Colonic mucosa (tissue), 4 donors: Measurements from ENCODE around the gene HOXC12. TPM values are rescaled to one million over a fixed set of nuclear protein-coding genes. Genes with fewer than 3 reads are reported as not detected.

Experiments used
- DNase-seq: peaks from one replicate; pipeline ENCODE4 v3.0.0-alpha.2; 2020
- H3K27ac ChIP-seq: fragments of 200-600 bp; one replicate; pipeline ENCODE4 v1.8.0; 2021
- H3K27me3 ChIP-seq: fragments of 200-600 bp; one replicate; pipeline ENCODE4 v1.8.0; 2021
- H3K36me3 ChIP-seq: fragments of 200-600 bp; one replicate; pipeline ENCODE4 v1.8.0; 2021
- H3K4me1 ChIP-seq: fragments of 200-600 bp; one replicate; pipeline ENCODE4 v1.8.0; 2021; ENCODE audit warnings: mild to moderate bottlenecking
- H3K4me3 ChIP-seq: fragments of 200-600 bp; one replicate; pipeline ENCODE4 v1.8.0; 2021
- H3K9ac ChIP-seq, 2 donors: one replicate each; pipeline ENCODE4 v1.7.0; 2013; ENCODE audit warnings: control low read depth in 2 of 2, low read depth in 2 of 2, low read length in 2 of 2
- H3K9me3 ChIP-seq: fragments of 200-600 bp; one replicate; pipeline ENCODE4 v1.8.0; 2021
- CTCF ChIP-seq: fragments of 200-600 bp; IDR thresholded peaks from one replicate; pipeline ENCODE4 v1.8.0; 2022; ENCODE audit warnings: antibody characterized with exemption, mild to moderate bottlenecking
- intact Hi-C: fragments of 100-400 bp; cut with DNase I; formaldehyde crosslinking; loops from one replicate; pipeline ENCODE4 v1.14.1; 2022
- total RNA-seq, 2 donors: library from RNA; stranded (reverse); fragmentation: NEBNext Ultra II Directional in 1 of 2; extraction: Animal tissue kit (Norgen Biotek cat#: 25700) in 1 of 2; gene quantifications; one replicate each; pipeline ENCODE4 v1.2.1, GENCODE V29; 2021
- donor health status: healthy.
- donor health status: DM: no; HTN: no; CAD: no.
- donor health status: DM: no; HTN: no; CAD: no.

The HOXC12 gene
- total RNA-seq, 2 donors from 2014 or later: not detected

GRCh38 chr12:53958128-53958527 is 3.4 kb downstream of the HOXC12 start:
- peaks cover 97% of the 10 kb centered on the region for H3K27me3 ChIP-seq
- H3K9ac ChIP-seq: no peak overlapping the region
- no peaks in the 10 kb centered on the region for H3K4me1 ChIP-seq
- no peaks in the 10 kb centered on the region for H3K9me3 ChIP-seq
- intact Hi-C loops: no loop called here
- TF ChIP-seq CTCF: no peak
- DNase-seq: no peak
- no peak overlapping the region for H3K4me3 ChIP-seq
- H3K36me3 ChIP-seq: no peaks in the 10 kb centered on the region
- H3K27ac ChIP-seq: no peak overlapping the region

GRCh38 chr12:53959314-53959713 is 4.6 kb downstream of the HOXC12 start:
- TF ChIP-seq CTCF: no peak
- no peaks in the 10 kb centered on the region for H3K9me3 ChIP-seq
- DNase-seq: no peak
- H3K9ac ChIP-seq: no peak overlapping the region
- H3K36me3 ChIP-seq: no peaks in the 10 kb centered on the region
- H3K4me1 ChIP-seq: no peaks in the 10 kb centered on the region
- H3K27me3 ChIP-seq: peaks cover 97% of the 10 kb centered on the region
- H3K27ac ChIP-seq: no peak overlapping the region
- no peak overlapping the region for H3K4me3 ChIP-seq
- intact Hi-C loops: no loop called here

- no peak for TF ChIP-seq CTCF
- H3K4me3 ChIP-seq: no peak overlapping the region
- peaks cover 97% of the 10 kb centered on the region for H3K27me3 ChIP-seq
- no peaks in the 10 kb centered on the region for H3K36me3 ChIP-seq
- H3K9ac ChIP-seq: no peak overlapping the region
- H3K27ac ChIP-seq: no peak overlapping the region
- H3K4me1 ChIP-seq: no peaks in the 10 kb centered on the region
- no peaks in the 10 kb centered on the region for H3K9me3 ChIP-seq
- intact Hi-C loops: no loop called here
- DNase-seq: no peak
Observed at GRCh38 chr12:53960187-53961024, 5.7 kb downstream of the HOXC12 start.

- Histone ChIP-seq H3K4me1 (no peaks in the 10 kb centered on the region), H3K9ac (no peak overlapping the region), H3K4me3 (no peak overlapping the region), H3K27ac (no peak overlapping the region), H3K36me3 (no peaks in the 10 kb centered on the region), H3K27me3 (peaks cover 97% of the 10 kb centered on the region), H3K9me3 (no peaks in the 10 kb centered on the region)
- no peak for TF ChIP-seq CTCF
- intact Hi-C loops: no loop called here
- DNase-seq: no peak
Observed at GRCh38 chr12:53961025-53961761, 6.5 kb downstream of the HOXC12 start.

GRCh38 chr12:53963005-53963404 is 8.3 kb downstream of the HOXC12 start:
- intact Hi-C loops: no loop called here
- no peak overlapping the region for H3K4me3 ChIP-seq
- no peak for DNase-seq
- H3K4me1 ChIP-seq: no peaks in the 10 kb centered on the region
- H3K36me3 ChIP-seq: no peaks in the 10 kb centered on the region
- H3K27ac ChIP-seq: no peak overlapping the region
- no peak for TF ChIP-seq CTCF
- H3K9me3 ChIP-seq: no peaks in the 10 kb centered on the region
- H3K27me3 ChIP-seq: peaks cover 97% of the 10 kb centered on the region
- no peak overlapping the region for H3K9ac ChIP-seq
